Endothelial cell of umbilical vein (primary cell): Measurements from ENCODE around the gene ESYT2. TPM values are rescaled to one million over a fixed set of nuclear protein-coding genes. Genes with fewer than 3 reads are reported as not detected.

Experiments
- BruUV-seq: library from RNA; stranded (reverse); fragments of 400-500 nt; replicated peaks from 2 replicates; lab custom pipeline; 2021; lab: Mats Ljungman, UMichigan
- CTCF ChIA-PET: fragments of 300-600, 350-600 bp; sonication (Branson Sonifier 250); formaldehyde crosslinking; loops from one replicate; lab custom pipeline; 2021; ENCODE audit warnings: antibody characterized with exemption, inconsistent platforms; lab: Charles Lee
- POLR2A ChIA-PET: fragments of 300-600, 350-600 bp; sonication (Branson Sonifier 250); formaldehyde crosslinking; loops from one replicate; lab custom pipeline; 2021; ENCODE audit warnings: antibody characterized with exemption, inconsistent platforms; lab: Charles Lee
- DNase-seq: peaks from one replicate; pipeline ENCODE4 v3.0.0-alpha.2; 2011; ENCODE audit warnings: low read depth, low spot score
- FAIRE-seq: peaks from 2 replicates; lab custom pipeline; 2011; peaks lifted over from hg19 to GRCh38; lab: Jason Lieb, UNC
- H2AFZ ChIP-seq: 2 replicates; pipeline ENCODE4 v1.6.0; 2012; ENCODE audit warnings: low read depth, low read length, control low read depth, inconsistent platforms
- H3K27ac ChIP-seq: 2 replicates; pipeline ENCODE4 v1.5.1; 2011; ENCODE audit warnings: low read depth, mild to moderate bottlenecking, control low read depth, low read length, moderate library complexity; ENCODE audit not compliant: insufficient read depth
- H3K27me3 ChIP-seq, 2 experiments: 2 replicates each; pipeline versions ENCODE4 v1.6.0 to v1.6.1; 2011; ENCODE audit warnings: low read length in 2 of 2, mixed read lengths in 1 of 2; ENCODE audit not compliant: control insufficient read depth in 2 of 2, insufficient read depth in 2 of 2
- H3K36me3 ChIP-seq, 2 experiments: 2 replicates in 1 of 2; 3 replicates in 1 of 2; pipeline ENCODE4 v1.5.1; 2011; ENCODE audit warnings: low read length in 2 of 2, mild to moderate bottlenecking in 1 of 2, moderate library complexity in 1 of 2; ENCODE audit not compliant: control insufficient read depth in 2 of 2, insufficient read depth in 2 of 2; ENCODE audit errors: extremely low read depth in 1 of 2
- H3K4me1 ChIP-seq: 3 replicates; pipeline ENCODE4 v1.5.1; 2011; ENCODE audit warnings: mild to moderate bottlenecking, low read length; ENCODE audit not compliant: control insufficient read depth, insufficient read depth; ENCODE audit errors: extremely low read depth
- H3K4me2 ChIP-seq: 2 replicates; pipeline ENCODE4 v1.6.1; 2011; ENCODE audit warnings: low read length, control low read depth, mixed read lengths; ENCODE audit not compliant: insufficient read depth
- H3K4me3 ChIP-seq, 3 experiments: fragments of 200-600 bp in 1 of 3; sonication (generic), shearing (Covaris generic) in 1 of 3; replicated peaks in 1 of 3; 2 replicates each; pipeline ENCODE4 v1.5.1; 2011 to 2016; ENCODE audit warnings: control low read depth in 3 of 3, low read length in 3 of 3, mild to moderate bottlenecking in 2 of 3, inconsistent platforms in 1 of 3, low read depth in 1 of 3, moderate library complexity in 1 of 3; ENCODE audit not compliant: insufficient read depth in 1 of 3
- H3K79me2 ChIP-seq: 2 replicates; pipeline ENCODE4 v1.6.0; 2012; ENCODE audit warnings: low read length, inconsistent platforms; ENCODE audit not compliant: control insufficient read depth, insufficient read depth
- H3K9ac ChIP-seq: replicated peaks from 2 replicates; pipeline ENCODE3; 2011; ENCODE audit warnings: low read length, control low read depth; ENCODE audit not compliant: insufficient read depth; ENCODE audit errors: extremely low read depth
- H3K9me1 ChIP-seq: replicated peaks from 3 replicates; pipeline ENCODE4 v1.6.0; 2011; ENCODE audit warnings: mild to moderate bottlenecking, low read length; ENCODE audit not compliant: control insufficient read depth, insufficient read depth; ENCODE audit errors: extremely low read depth
- H3K9me3 ChIP-seq: replicated peaks from 2 replicates; pipeline ENCODE4 v1.5.1; 2012; ENCODE audit warnings: low read length, inconsistent platforms; ENCODE audit not compliant: control insufficient read depth, insufficient read depth
- H4K20me1 ChIP-seq: replicated peaks from 2 replicates; pipeline ENCODE3; 2011; ENCODE audit warnings: mild to moderate bottlenecking, low read length; ENCODE audit not compliant: control insufficient read depth, insufficient read depth; ENCODE audit errors: extremely low read depth
- EZH2 ChIP-seq: IDR thresholded peaks from 2 replicates; pipeline ENCODE4 v1.6.1; 2012; ENCODE audit warnings: borderline replicate concordance, low read depth, mild to moderate bottlenecking, moderate library complexity, low read length, inconsistent platforms; ENCODE audit not compliant: severe bottlenecking
- FOS ChIP-seq: IDR thresholded peaks from 2 replicates; pipeline ENCODE4 v1.6.1; 2011; ENCODE audit warnings: mild to moderate bottlenecking, low read length, moderate library complexity, borderline replicate concordance; ENCODE audit not compliant: insufficient read depth
- GATA2 ChIP-seq: IDR thresholded peaks from 2 replicates; pipeline ENCODE4 v1.7.0; 2011; ENCODE audit warnings: low read depth, mild to moderate bottlenecking, moderate library complexity, mixed read lengths, low read length; ENCODE audit not compliant: insufficient read length, insufficient read depth
- JUN ChIP-seq: IDR thresholded peaks from 2 replicates; pipeline ENCODE4 v1.6.1; 2011; ENCODE audit warnings: borderline replicate concordance, low read depth; ENCODE audit not compliant: insufficient read length, insufficient read depth
- MYC ChIP-seq: IDR thresholded peaks from one replicate; pipeline ENCODE4 v1.6.1; 2011; ENCODE audit warnings: mild to moderate bottlenecking, low read depth, low read length
- POLR2A ChIP-seq: IDR thresholded peaks from 2 replicates; pipeline ENCODE4 v1.6.1; 2012; ENCODE audit warnings: low read depth, mild to moderate bottlenecking, control low read depth, low read length
- POLR2AphosphoS5 ChIP-seq: IDR thresholded peaks from 2 replicates; pipeline ENCODE4 v1.6.1; 2012; ENCODE audit warnings: low read depth, mild to moderate bottlenecking, control low read depth, low read length, moderate library complexity; ENCODE audit not compliant: insufficient read depth
- dilution Hi-C: fragments of 300-500 bp; cut with MboI; formaldehyde crosslinking; loops from one replicate; pipeline ENCODE4 v1.15.0; 2019; ENCODE audit warnings: low sequenced_read_pairs; ENCODE audit not compliant: extremely low pct_ligation_motif_present
- intact Hi-C: fragments of 100-400 bp; cut with micrococcal nuclease; formaldehyde crosslinking; loops from one replicate; pipeline ENCODE4 v1.10.0; 2022
- polyA plus RNA-seq, 4 experiments: library from polyadenylated mRNA; depleted of rRNA in 3 of 4; stranded (reverse) in 3 of 4; unstranded in 1 of 4; fragments of >200 nt; gene quantifications; 2 replicates each; pipeline versions ENCODE4 v1.2.1 to v1.2.3, GENCODE V29; 2011 to 2012; ENCODE audit warnings: missing spikeins in 1 of 4
- total RNA-seq: library from RNA; stranded (reverse); gene quantifications from 2 replicates; pipeline ENCODE4 v1.2.3, GENCODE V29; 2021
- TF ChIP-seq, protein P1 (sequence below), 2 donors: IDR thresholded peaks; 1 replicate in 1 of 2; 2 replicates in 1 of 2; pipeline ENCODE4 v1.5.1; 2011; ENCODE audit warnings: low read length in 2 of 2, mild to moderate bottlenecking in 2 of 2, moderate library complexity in 2 of 2, control low read depth in 1 of 2, inconsistent platforms in 1 of 2, low read depth in 1 of 2; ENCODE audit not compliant: insufficient read depth in 1 of 2; ENCODE audit errors: extremely low read depth in 1 of 2
- TF ChIP-seq, protein P2 (sequence below): IDR thresholded peaks from 2 replicates; pipeline ENCODE4 v1.6.1; 2011; ENCODE audit not compliant: insufficient read depth, insufficient read length

Gene ESYT2
- total and polyA plus RNA-seq, 2 donors (not counting 3 experiments of a cell fraction or from before 2014, with no cell fraction given) = 18.8 to 46.6 TPM

DNA sequence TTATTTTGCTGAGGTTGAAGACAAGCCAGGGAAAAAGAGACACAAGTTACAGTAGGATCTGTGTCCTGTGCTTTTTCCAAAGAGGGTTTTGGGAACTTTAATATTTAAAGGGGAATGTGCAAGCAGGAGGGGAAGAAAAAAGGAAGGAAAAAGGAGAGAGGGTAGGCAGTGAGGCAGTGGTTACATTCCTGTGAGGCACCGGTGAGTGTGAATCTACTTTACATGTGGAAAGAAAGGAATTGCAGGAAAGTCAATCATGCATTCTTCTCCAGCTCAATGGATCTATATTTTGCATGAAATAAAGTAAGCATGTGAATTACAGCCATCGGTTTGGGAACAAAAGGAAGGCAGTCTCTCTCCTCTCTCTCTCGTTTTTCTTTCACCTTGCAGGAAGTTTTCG lies 14.5 kb upstream of the ESYT2 start:
- BruUV-seq = no TSS peak
- Histone ChIP-seq H3K9me3 (no peaks in the 10 kb centered on the region), H3K4me2 (no peak overlapping the region), H3K27ac (no peak overlapping the region), H3K36me3 (no peaks in the 10 kb centered on the region), H3K27me3 (peaks cover 2 to 6% of the 10 kb centered on the region in 2 experiments), H3K9me1 (no peaks in the 10 kb centered on the region), H4K20me1 (no peaks in the 10 kb centered on the region), H2AFZ (no peak overlapping the region), H3K9ac (no peak overlapping the region), H3K4me1 (no peaks in the 10 kb centered on the region), H3K79me2 (no peaks in the 10 kb centered on the region), H3K4me3 (no peak overlapping the region)
- ChIA-PET CTCF (no interaction called here), POLR2A (no interaction called here)
- FAIRE-seq (no peak), DNase-seq (no peak)
- dilution Hi-C loops = no loop called here
- intact Hi-C loops = no loop called here
- TF ChIP-seq GATA2 (no peak), POLR2AphosphoS5 (no peak), JUN (no peak), MYC (no peak), POLR2A (no peak), FOS (no peak), EZH2 (no peak)
- TF ChIP-seq, protein P1, sequence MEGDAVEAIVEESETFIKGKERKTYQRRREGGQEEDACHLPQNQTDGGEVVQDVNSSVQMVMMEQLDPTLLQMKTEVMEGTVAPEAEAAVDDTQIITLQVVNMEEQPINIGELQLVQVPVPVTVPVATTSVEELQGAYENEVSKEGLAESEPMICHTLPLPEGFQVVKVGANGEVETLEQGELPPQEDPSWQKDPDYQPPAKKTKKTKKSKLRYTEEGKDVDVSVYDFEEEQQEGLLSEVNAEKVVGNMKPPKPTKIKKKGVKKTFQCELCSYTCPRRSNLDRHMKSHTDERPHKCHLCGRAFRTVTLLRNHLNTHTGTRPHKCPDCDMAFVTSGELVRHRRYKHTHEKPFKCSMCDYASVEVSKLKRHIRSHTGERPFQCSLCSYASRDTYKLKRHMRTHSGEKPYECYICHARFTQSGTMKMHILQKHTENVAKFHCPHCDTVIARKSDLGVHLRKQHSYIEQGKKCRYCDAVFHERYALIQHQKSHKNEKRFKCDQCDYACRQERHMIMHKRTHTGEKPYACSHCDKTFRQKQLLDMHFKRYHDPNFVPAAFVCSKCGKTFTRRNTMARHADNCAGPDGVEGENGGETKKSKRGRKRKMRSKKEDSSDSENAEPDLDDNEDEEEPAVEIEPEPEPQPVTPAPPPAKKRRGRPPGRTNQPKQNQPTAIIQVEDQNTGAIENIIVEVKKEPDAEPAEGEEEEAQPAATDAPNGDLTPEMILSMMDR (IDR thresholded peaks at IDR 0.05; ENCODE audit: extremely low read depth in 1 of 2, insufficient read depth in 1 of 2, low read depth in 1 of 2, low read length in 2 of 2) = no peak
- TF ChIP-seq, protein P2, sequence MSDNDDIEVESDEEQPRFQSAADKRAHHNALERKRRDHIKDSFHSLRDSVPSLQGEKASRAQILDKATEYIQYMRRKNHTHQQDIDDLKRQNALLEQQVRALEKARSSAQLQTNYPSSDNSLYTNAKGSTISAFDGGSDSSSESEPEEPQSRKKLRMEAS = no peak
